OCI-M2 (cell line): ENCODE measurements around the gene BPI.
"Not testable (repeated sequence)": the region's sequence is repeated elsewhere in the genome, so short reads cannot be mapped to it uniquely, and the experiment has no call there.

Experiments used
- DNase-seq: peaks from one replicate; lab custom pipeline; 2025; ENCODE audit not compliant: unreplicated experiment; lab: John Stamatoyannopoulos, UW

Gene BPI

DNA sequence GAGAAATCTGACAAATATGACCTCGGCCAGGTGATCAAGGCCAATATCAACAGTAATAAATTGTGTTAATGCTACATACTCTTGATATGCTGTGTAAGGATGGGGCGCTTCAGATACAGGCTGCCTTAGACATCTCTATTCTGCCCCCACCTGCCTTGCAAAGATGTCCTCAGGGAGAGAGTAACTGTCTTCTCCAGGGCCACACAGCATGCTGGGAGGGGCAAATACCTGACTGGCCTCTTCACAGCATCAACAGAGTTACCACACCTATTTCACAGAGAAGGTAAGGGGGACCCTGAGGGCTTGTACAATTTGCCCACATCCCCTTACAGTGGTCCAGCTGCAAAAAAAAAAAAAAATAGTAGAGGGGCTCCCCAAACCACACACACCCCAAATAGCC is 26.3 kb upstream of the BPI start:
- no peak for DNase-seq

DNA sequence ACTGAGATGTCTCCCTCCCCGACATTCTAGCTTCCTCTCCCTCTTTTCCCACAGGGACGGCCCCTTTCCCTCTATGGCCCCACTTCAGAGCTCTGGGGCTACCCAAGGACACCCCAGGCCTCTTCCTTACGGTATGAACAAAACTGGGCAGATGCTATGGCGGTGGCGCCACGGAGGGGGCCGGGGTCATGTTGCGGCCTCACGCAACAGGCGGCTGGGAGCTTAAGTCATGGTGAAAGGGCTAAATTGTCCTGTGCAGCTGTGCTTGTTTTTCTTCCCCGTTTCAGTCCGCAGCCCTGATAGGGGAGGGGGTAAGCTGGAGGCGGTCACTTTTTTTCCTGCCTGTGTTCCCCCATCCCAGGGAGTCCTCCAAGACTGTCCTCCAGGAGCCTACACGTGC is 25.8 kb upstream of the BPI start:
- no peak for DNase-seq

DNA sequence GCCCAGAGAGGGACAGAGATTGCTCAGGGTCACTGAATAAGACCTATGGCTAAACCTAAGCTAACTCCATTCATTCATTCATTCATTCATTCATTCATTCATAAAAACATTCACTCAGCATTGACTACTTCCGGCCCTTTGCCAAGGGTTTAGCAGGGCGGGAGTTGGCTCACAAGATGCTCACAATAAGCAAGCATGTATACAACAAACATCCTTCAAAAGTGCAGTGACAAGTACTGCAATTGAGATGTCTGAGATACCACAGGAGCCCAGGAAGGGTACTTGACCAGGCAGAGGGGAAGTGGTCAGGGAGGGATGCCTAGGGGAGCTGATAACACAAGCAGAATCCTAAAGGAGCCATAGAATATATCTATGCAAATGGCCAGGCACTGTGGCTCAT is 25.2 kb upstream of the BPI start:
- no peak for DNase-seq

DNA sequence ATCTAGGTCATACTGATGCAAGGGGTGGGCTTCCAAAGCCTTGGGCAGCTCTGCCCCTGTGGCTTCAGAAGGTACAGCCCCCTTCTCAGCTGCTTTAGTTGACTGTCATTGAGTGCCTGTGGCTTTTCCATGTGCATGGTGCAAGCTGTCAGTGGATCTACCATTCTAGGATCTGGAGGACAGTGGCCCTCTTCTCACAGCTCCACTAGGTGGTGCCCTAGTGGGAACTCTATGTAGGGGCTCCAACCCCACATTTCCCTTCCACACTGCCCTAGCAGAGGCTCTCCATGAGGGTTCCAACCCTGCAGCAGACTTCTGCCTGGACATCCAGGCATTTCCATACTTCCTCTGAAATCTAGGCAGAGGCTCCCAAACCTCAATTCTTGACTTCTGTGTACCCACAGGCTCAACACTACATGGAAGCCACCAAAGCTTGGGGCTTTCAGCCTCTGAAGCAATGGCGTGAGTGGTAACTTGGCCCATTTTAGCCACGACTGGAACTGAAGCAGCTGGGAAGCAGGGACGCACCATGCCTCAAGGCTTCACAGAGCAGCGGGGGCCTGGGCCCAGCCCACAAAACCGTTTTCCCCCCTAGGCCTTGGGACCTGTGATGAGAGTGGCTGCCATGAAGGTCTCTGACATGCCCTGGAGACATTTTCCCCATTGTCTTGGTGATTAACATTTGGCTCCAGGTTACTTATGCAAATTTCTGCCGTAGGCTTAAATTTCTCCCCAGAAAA is 22.6 kb upstream of the BPI start:
- not testable (repeated sequence) for DNase-seq

DNA sequence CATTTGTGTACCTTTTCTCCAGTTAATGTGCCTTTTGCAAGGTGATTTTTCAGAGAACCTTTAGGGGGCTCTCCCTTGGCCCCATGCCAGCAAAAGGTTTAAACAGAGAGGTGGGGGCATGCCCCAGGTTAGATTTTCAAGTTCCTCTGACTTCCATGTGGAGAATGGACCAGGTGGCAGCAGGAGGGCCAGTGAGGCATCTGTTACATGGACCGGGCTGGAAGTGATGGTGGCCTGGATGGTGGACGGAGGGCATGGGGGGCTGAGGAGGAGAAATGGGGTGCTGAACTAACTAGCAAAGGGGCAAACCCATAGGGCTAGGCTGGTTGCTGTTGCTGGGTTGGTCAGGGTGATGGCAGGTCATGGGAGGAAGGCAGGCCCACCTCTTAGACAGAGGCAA is 20.7 kb upstream of the BPI start:
- no peak for DNase-seq

DNA sequence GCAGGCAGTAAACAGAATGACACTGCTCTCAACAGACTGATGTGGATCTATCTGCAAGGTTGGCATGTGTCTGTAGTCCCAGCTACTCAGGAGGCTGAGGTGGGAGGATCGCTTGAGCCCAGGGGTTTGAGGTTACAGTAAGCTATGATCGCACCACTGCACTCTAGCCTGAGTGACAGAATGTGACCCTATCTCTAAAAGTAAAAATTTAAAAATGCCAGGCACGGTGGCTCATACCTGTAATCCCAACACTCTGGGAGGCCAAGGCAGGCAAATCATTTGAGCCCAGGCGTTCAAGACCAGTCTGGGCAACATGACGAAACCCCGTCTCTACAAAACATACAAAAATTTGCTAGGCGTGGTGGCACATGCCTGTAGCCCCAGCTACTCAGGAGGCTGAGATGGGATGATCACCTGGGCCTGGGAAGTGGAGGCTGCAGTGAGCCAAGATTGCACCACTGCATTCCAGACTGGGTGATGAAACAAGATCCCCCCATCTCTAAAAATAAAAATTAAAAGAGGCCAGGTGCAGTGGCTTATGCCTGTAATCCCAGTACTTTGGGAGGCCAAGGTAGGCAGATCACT is 19.8 kb upstream of the BPI start:
- DNase-seq: not testable (repeated sequence)

DNA sequence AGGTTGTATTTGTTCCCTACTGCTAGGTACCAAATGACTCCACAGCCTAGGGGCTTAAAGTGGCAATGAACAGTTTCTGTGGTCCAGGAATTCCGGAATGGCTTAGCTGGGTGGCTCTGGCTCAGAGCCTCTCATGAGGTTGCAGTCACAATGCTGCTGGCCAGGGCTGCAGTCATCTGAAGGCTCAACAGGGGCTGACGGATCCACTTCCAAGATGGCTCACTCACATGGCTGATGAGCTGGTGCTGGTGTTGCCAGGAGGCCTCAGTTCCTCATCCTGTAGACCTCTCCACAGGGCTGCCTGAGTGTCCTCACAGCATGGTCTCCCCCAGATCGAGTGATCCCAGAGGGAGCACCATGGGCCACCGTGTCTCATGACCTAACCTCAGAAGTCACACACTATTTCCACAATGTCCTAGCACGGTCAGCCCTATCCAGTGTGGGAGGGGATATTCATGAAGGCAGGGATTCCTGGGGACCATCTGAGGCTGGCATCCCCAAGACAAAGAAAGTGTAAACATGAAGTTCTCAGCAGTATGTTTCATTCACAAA is 19.0 kb upstream of the BPI start:
- no peak for DNase-seq

DNA sequence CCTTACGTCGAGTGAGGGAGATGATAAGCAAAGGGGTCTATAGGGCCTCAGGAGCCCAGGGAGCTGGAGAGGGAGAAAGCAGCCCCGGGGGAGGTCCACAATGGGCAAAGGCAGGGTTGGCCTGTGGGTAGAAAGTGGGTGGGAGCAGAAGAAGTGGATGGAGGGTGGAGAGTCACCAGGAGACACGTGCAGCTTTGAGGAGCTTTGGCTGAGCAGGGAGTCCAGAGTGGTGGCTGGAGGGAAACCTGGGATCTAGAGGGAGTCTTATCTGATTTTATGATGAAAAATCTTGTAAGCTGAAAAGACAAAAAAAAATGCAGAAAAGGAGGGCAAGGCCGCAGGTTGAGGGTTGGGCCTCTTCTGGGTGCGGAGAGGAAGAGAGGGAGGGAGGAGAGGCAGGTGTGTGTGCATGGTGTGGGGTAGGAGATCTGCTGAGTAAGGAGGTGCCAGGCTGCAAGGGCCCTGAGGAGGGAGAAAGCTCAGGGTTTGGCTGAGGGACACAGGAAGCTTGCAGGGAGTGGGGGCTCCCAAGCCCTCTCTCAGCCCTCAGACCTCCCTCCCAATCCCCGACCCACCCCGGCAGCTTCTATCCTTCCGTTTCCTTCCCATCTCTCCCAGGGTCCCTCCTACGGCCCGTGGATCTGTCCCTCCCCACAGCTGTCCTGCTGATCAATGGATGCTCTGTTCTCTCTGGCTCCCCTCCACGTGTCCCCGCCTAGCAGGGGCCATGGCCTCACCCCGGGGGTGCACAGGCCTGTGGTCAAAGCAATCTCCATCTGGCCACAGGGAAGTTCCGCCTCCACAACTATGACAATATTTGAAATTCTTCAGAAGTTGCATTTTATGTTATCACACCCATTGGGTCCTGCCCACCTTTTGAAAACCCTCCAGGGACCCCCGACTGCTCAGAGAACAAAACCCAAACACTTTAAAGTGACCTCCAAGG is 17.1 kb upstream of the BPI start:
- DNase-seq: no peak

DNA sequence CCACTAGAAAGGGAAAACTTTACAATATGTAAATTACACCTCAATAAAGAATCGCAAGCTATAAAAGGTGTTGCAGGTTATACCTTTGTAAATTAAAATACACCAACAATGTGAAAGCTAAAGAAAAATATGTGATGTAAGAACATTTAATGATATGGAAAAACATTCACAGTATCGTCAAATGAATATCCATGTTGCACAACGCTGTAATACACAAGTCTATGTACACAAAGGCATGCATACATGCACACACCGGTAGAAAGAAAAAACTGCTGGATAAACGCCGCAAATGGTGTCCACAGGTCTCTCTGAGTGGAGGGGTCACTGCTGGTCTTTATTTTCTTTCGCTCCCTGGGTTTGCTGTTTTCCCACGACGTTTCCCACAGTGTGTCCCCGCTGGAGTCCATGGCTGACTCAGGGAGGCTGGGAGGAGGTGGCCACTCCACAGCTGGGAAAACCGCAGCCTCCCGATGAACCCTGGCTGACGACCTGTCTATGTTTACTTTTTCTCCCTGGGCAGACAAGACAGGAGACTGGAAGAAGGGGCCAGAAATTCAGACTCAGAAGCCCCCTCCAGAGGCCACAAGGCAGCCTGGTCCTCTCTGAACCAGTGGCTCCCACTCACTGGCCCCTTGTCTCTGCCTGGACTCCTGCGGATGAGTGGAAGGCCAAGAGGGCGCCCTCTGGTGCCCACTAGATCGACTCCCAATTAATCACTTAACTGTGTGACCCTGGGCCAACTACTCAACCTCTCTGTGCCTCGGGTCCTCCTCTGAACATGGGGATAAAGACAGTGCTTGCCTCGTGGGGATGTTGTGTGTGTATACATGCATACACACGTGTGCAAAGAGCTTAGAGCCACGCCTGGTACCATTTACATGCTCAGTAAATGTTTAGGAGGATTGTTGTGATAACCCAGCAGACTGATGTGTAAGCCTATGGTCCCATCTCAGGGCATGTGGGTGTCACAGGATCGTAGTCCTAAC is 12.8 kb upstream of the BPI start:
- no peak for DNase-seq

DNA sequence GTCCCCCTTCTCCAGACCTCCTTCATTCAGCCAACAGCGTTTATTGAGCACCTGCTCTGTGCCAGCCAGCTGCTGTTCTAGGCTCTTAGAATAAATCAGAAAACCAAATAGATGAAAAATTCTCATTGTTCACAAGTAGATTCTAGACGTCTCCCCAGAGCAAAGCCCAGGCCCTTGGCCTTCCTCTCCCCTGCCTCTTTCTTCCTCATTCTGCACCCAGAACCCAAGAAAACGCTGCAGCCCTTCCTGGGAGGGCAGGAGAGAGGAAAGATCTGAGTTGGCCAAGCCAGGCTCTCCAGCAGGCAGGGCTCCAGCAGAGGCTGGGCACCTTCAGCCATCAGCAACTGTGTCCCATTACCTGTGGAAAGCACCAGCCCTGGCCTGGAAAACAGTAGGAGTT is 12.0 kb upstream of the BPI start:
- DNase-seq: no peak

DNA sequence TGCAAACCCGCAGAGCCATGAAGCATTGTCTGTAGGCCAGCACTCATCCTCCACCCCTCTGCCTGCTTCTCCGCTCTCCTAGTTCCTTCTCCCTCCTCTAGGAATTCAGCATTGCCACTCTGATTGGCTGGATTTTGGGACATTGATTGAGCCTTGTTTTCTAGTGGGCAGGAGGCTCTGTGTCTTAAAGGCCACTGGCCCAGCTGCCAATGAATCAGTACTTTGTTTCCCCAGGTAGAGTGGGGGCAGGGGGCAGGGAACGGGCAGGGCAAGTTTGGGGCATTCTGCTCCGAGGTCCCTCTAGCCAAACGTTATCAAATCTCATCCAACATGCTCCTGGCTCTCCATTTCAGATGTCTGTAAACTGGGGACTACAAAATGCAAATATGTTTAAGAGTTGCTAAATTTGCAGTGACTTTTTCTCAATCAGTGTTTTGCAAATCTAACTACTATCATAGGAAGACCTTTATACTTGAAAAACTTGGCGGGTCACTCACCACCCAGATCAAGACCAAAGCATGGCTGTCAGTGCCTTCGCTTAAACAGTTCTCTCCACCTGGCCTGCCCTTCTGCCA is 10.4 kb upstream of the BPI start:
- no peak for DNase-seq

DNA sequence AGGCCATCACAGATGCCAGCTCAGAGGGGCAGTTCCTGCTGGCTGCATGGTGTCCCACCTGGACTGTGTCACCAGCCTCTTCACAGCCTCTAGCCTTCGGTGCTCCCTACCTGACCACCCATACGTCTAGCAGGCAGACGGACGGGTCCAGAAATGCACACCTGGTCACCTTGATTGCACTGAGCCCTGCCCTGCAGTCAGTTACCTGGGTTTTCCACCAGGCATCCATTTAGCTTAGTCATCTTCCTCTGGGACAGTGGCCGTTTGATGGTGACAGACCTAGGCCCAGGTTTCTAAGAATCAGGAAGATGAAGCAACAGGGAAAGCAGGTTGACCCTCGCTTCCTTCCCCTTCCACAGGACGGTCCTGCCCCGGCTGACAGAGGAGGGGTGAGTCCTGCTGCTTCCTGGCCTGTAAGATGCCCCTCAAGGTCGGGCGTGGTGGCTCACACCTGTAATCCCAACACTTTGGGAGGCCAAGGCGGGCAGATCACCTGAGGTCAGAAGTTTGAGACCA is 9.8 kb upstream of the BPI start:
- no peak for DNase-seq

DNA sequence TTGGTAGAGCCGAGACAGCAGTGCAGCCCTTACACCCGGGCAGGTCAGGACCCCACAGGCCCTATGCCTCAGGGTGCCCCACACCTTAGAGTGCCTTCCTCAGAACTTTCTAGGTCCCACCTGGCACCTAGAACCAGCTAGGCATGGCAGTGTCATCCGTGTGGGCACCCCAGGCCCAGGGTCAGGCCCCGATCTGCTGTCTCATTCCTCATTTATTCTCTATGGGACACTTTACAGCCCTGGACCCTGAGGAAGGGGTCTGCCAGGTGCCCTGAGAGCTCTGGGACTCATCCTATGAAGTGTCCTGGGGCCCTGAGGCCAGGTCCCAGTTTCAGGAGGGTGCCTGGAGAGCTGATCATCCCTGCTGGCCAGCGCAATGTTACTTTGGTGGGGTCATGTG is 8.1 kb upstream of the BPI start:
- no peak for DNase-seq

DNA sequence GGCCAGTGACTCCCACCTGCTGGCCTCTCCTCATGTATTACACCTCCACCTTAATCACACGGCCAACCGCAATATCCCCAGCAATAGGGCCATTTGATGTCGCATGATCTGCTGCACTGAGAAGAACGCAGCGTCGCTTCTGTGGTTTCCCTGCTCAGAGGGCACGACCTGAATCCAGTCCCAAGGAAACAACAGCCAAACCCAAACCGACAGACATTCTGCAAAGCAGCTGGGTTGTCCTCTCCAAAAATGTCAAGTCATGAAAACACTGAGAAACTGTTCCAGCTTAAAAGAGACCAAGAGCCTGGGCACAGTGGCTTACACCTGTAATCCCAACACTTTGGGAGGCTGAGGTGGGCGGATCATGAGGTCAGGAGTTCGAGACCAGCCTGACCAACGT is 7.5 kb upstream of the BPI start:
- DNase-seq: no peak

DNA sequence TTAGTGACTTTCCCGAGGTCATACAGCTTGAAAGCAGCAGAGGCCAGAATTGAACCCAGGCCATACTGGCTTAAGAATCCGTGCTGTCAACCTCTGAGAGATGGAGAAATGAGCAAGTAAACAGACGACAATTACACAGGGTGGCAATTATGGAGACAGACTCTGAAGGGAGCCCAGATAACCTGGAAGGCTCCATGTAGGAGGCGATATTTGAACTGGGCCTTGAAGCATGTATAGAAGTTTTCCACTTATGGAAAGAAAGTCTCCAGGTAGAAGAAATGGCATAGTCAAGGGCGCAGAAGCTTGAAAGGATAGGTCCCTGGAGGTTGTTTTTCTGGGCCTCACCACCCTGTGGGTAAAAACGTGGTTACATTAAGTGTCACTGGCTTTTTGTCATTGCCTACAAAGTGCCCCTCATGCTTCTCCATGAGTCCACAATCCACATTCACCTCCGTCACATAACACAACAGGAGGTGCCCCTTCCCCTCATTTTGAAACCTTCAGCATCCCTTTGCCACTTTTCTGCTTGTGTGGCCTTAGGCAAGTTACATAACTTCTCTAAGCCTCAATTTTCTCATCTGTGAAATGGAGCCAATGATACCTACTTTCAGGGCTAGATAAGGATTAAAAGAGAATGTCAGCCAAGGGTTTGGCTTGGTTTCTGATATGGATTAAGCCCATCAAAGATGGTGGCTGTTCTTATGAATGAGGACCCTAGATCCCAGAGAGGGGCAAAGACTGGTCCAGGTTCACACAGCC is 5.9 kb upstream of the BPI start:
- DNase-seq: no peak

DNA sequence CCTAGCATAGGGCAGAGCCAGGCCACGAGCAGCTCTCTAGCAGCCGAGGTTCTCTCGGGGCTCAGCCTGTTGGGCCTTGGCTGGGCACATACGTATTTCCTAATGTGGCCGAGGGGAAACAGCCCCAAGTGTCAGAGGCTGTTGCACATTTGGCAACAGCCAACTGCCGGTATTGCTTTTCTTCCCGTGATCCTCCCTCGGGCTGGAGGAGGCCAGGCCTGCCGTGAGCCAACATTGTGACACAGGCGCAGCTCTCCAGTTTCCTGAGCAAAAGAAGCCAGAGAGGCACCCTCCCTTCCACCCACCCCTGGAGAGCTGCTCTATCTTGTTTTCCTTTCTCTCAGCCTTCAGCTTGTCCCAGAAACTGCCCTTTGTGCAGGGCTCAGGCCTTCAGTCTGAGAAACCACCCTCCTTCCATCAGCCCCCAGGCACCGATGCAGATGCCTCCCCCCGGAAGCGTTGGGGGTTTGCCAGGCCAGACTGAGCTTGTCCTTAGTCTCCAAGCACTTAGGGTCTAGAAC is 5.1 kb upstream of the BPI start:
- DNase-seq: no peak

DNA sequence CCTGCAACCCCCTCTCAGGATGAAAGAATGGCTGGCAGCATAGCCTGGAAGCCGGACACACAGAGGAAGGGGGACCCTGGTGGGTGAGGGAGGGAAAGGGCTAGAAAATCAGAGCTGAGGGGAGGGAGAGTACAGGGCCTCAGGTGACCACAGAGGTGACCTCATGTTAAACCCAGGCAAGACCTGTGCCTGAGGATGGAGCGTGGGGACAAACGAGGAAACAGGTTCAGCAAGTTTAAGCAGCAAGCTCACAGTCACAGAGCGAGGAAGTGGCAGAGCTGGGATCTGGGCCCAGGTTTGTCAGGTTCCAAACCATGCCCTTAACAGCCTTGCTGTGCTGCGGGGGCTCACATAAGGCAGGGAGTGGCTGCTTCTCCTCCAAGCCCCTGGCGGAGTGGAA is 4.0 kb upstream of the BPI start:
- DNase-seq: no peak

DNA sequence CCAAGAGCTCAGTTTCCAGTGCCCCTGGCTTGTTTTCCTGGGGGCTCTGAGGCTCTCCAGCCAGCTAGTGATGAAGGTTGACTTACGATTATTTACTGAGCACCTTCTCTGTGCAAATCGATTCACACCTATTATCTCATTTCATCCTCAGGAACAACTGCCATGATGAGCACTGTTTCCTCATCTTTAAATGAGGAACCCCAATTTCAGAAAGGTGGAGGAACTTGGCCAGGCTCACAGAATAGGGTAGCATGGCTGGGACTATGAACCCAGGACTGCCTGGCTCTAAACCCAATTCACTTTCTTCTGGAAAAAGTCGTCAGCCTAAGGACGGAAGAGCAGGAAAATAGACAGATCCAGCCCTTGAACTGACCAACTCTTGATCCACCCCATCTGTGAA is 3.5 kb upstream of the BPI start:
- no peak for DNase-seq

DNA sequence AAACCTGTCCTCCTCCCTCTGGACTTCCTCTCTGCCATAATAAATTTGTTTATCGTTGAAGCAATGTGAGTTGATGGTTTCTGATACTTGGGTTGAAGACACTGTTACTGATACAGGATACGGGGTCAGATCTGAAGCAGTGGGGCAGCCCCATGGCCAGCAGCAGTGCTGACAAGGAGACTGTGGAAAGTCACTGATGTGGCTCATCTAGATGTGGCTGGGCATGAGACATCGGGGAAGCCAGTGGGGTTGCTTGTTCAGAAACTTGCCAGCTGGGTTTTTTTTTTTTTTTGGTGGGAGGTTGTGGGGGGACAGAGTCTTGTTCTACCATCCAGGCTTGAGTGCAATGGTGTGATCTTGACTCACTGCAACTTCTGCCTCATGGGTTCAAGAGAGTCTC is 2.6 kb upstream of the BPI start:
- DNase-seq: no peak
